GF-D8 (cell line): Measurements from ENCODE around the gene PIGZ.

ENCODE experiments used
- DNase-seq: peaks from one replicate; lab custom pipeline; 2025; lab: John Stamatoyannopoulos, UW

PIGZ gene

DNA sequence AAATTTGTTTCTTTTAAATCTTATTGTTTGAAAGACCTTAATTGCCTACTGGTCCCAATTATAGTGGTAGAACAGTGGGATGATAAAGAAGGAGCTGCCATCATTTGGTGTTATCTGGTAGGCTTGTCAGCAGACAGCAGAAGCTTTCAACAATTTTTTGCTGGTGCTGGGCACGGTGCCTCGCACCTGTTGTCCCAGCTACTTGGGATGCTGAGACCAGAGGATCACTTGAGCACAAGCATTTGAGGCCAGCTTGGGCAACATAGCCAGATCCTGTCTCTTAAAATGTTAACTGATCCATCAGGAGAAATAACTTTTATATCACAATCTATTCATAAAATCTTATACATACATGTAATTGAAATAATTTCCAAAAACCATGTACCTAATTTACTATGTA, 64.9 kb downstream of the PIGZ start:
- no peak for DNase-seq

DNA sequence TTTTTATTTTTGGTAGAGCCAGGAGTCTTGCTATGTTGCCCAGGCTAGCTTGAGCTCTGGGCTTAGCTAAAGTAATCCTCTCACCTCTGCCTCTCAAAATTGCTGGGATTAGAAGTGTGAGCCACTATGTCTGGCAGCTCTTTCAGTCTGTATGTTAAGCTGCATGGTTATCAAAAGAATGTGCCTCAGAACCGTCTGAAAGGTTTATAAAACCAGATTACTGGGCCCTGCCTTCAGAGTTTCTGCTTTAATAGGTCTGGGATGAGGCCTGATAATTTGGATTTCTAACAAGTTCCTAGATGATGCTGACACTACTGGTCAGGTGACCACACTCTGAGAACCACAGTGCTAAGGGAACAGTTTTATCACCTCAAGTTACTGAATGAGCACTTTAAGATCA, 66.3 kb downstream of the PIGZ start:
- DNase-seq = no peak

DNA sequence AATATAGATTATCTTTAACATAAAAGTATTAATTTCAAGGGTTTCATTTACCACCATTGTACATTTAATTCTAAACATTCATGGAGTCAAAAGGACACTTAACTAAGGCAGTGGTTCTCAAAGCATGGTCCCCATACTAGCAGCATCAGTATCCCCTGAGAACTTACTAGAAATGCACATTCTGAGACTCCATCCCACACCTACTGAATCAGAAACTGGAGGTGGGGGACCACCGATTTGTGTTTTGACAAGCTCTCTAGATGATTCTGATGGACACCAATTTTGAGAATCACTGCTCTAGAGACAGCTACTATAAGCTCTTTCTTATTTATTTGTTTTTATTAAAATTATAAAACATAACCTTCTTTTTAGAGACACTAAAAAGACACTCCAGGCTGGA, 66.9 kb downstream of the PIGZ start:
- DNase-seq = no peak
